Measurements from ENCODE around the gene GOLGA7B. TPM values are rescaled to one million over a fixed set of nuclear protein-coding genes. Genes with fewer than 3 reads are reported as not detected.

Gene GOLGA7B
- total and polyA plus RNA-seq, 2 donors (not counting 1 experiment from before 2014, with no cell fraction given), result 0.01 TPM; not detected in 1

GRCh38 chr10:97805949-97806348, 43.7 kb upstream of the GOLGA7B start:
- Histone ChIP-seq H3K9ac (ENCODE audit: low read length) (no peak overlapping the region), H3K4me1 (ENCODE audit: control insufficient read depth in 2 of 2, insufficient read depth in 2 of 2, low read length in 2 of 2) (no peaks in the 10 kb centered on the region), H3K4me2 (replicated peaks; ENCODE audit: low read depth, low read length, poor library complexity, severe bottlenecking) (no peak overlapping the region), H2AFZ (ENCODE audit: insufficient read depth, low read depth, low read length, poor library complexity, severe bottlenecking) (no peak overlapping the region), H3K9me3 (ENCODE audit: control extremely low read depth in 1 of 3, control insufficient read depth in 2 of 3, insufficient read depth in 1 of 3, low read length in 2 of 3) (no peaks in the 10 kb centered on the region), H3K36me3 (replicated peaks in 1 of 2; ENCODE audit: control extremely low read depth in 1 of 2, control insufficient read depth in 1 of 2, extremely low read depth in 1 of 2, insufficient read depth in 2 of 2, low read length in 1 of 2) (no peaks in the 10 kb centered on the region), H3K27ac (ENCODE audit: low read length in 2 of 2) (no peak overlapping the region), H3K27me3 (replicated peaks in 1 of 4; ENCODE audit: control extremely low read depth in 1 of 4, control insufficient read depth in 3 of 4, insufficient read depth in 4 of 4, low read length in 3 of 4) (peaks cover 0 to 9% (median 2%) of the 10 kb centered on the region in 4 experiments), H3K4me3 (ENCODE audit: control extremely low read depth in 1 of 5, extremely low read depth in 1 of 5, insufficient read depth in 1 of 5, low read depth in 2 of 5, low read length in 4 of 5) (no peak overlapping the region), H3K79me2 (ENCODE audit: control insufficient read depth, insufficient read depth, low read length) (no peaks in the 10 kb centered on the region), H4K20me1 (ENCODE audit: control insufficient read depth, insufficient read depth, low read length, poor library complexity, severe bottlenecking) (no peaks in the 10 kb centered on the region)
- intact Hi-C loops (cut with micrococcal nuclease), result no loop called here
- Mint-ChIP-seq H3K27ac (no peak overlapping the region), H3K9me3 (ENCODE audit: insufficient read depth) (no peaks in the 10 kb centered on the region), H3K4me1 (no peaks in the 10 kb centered on the region), H3K4me3 (no peak overlapping the region), H3K27me3 (peaks cover 20% of the 10 kb centered on the region)
- CTCF ChIA-PET, result no interaction called here
- DNase-seq (no peak), ATAC-seq (ENCODE audit: low read depth) (no peak)
- 91% methylated on average over 6 of the region's 6 CpGs for WGBS (ENCODE audit: insufficient coverage)
- no peak for TF ChIP-seq EZH2 (IDR thresholded peaks at IDR 0.05; ENCODE audit: borderline replicate concordance, insufficient read depth, low read depth, low read length, poor library complexity, severe bottlenecking)
- POLR2A ChIA-PET, result no interaction called here

DNA sequence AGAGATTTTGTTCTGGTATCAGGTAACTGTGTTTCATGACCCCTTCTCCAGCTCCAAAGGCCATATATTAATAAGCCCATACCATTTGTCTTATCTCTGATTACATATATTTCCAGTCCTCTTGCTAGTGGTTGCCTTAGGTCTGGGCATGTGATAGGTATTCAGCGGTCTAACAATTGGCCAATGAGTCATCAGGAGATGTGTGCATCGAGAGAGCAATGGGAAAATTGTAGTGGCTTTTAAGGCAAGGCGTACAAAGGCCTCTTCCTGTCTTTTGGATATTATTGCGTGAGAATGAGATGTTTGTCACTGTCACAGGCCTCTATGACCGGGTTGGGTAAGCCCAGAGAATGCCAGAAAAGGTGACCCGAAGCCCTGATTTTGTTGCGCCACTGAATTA, 39.2 kb upstream of the GOLGA7B start:
- no peak for ATAC-seq (ENCODE audit: low read depth)
- Mint-ChIP-seq H3K4me3 (no peak overlapping the region), H3K4me1 (no peaks in the 10 kb centered on the region), H3K27ac (no peak overlapping the region), H3K9me3 (ENCODE audit: insufficient read depth) (no peaks in the 10 kb centered on the region), H3K27me3 (peaks cover 4% of the 10 kb centered on the region)
- Histone ChIP-seq H3K9ac (ENCODE audit: low read length) (no peak overlapping the region), H3K27ac (ENCODE audit: low read length in 2 of 2) (no peak overlapping the region), H2AFZ (ENCODE audit: insufficient read depth, low read depth, low read length, poor library complexity, severe bottlenecking) (no peak overlapping the region), H3K36me3 (replicated peaks in 1 of 2; ENCODE audit: control extremely low read depth in 1 of 2, control insufficient read depth in 1 of 2, extremely low read depth in 1 of 2, insufficient read depth in 2 of 2, low read length in 1 of 2) (no peaks in the 10 kb centered on the region), H3K4me2 (replicated peaks; ENCODE audit: low read depth, low read length, poor library complexity, severe bottlenecking) (no peak overlapping the region), H3K4me1 (ENCODE audit: control insufficient read depth in 2 of 2, insufficient read depth in 2 of 2, low read length in 2 of 2) (no peaks in the 10 kb centered on the region), H4K20me1 (ENCODE audit: control insufficient read depth, insufficient read depth, low read length, poor library complexity, severe bottlenecking) (no peaks in the 10 kb centered on the region), H3K27me3 (replicated peaks in 1 of 4; ENCODE audit: control extremely low read depth in 1 of 4, control insufficient read depth in 3 of 4, insufficient read depth in 4 of 4, low read length in 3 of 4) (peaks cover 0 to 6% (median 0%) of the 10 kb centered on the region in 4 experiments), H3K79me2 (ENCODE audit: control insufficient read depth, insufficient read depth, low read length) (no peaks in the 10 kb centered on the region), H3K4me3 (ENCODE audit: control extremely low read depth in 1 of 5, extremely low read depth in 1 of 5, insufficient read depth in 1 of 5, low read depth in 2 of 5, low read length in 4 of 5) (no peak overlapping the region), H3K9me3 (ENCODE audit: control extremely low read depth in 1 of 3, control insufficient read depth in 2 of 3, insufficient read depth in 1 of 3, low read length in 2 of 3) (no peaks in the 10 kb centered on the region)
- ChIA-PET POLR2A (no interaction called here), CTCF (no interaction called here)
- 62% methylated on average over 4 of the region's 7 CpGs for WGBS (ENCODE audit: insufficient coverage)
- intact Hi-C loops (cut with micrococcal nuclease), result no loop called here
- TF ChIP-seq CTCF (IDR thresholded peaks at IDR 0.05) (no peak), EZH2 (IDR thresholded peaks at IDR 0.05; ENCODE audit: borderline replicate concordance, insufficient read depth, low read depth, low read length, poor library complexity, severe bottlenecking) (no peak)
- no peak for DNase-seq

Measured in B cell (primary cell).